Prostate gland (tissue), 2 donors: ENCODE results near the gene PCSK4. TPM values are rescaled to one million over a fixed set of nuclear protein-coding genes. Genes with fewer than 3 reads are reported as not detected.

Experiments
- DNase-seq: peaks from one replicate; pipeline ENCODE4 v3.0.0-alpha.2; 2019; ENCODE audit warnings: low spot score
- H3K27ac ChIP-seq, 2 donors: fragments of 200-600 bp; sonication (generic); 2 replicates each; pipeline ENCODE4 v1.5.1; 2017 to 2019
- H3K27me3 ChIP-seq: fragments of 200-600 bp; sonication (generic); replicated peaks from 2 replicates; pipeline ENCODE4 v1.5.1; 2019; ENCODE audit not compliant: insufficient read depth
- H3K36me3 ChIP-seq, 2 donors: fragments of 200-600 bp; sonication (generic); 1 replicate in 1 of 2; 2 replicates in 1 of 2; pipeline versions ENCODE4 v1.5.1 to v1.8.1; 2017 to 2019
- H3K4me1 ChIP-seq: fragments of 200-600 bp; sonication (generic); replicated peaks from 2 replicates; pipeline ENCODE4 v1.5.1; 2019
- H3K4me3 ChIP-seq, 2 donors: fragments of 200-600 bp; sonication (generic); 2 replicates each; pipeline ENCODE4 v1.5.1; 2017 to 2019
- H3K9me3 ChIP-seq: fragments of 200-600 bp; sonication (generic); 2 replicates; pipeline ENCODE4 v1.5.1; 2017
- CTCF ChIP-seq, 4 experiments: fragments of 200-600 bp in 2 of 4; fragments of 450-650 bp in 2 of 4; sonication (generic) in 2 of 4; IDR thresholded peaks; 1 replicate in 3 of 4; 2 replicates in 1 of 4; pipeline ENCODE4 v1.5.1; 2016 to 2019; ENCODE audit warnings: antibody characterized with exemption in 4 of 4, mild to moderate bottlenecking in 2 of 4, moderate library complexity in 2 of 4
- POLR2A ChIP-seq: fragments of 450-650 bp; IDR thresholded peaks from one replicate; pipeline ENCODE4 v1.6.1; 2016; ENCODE audit warnings: antibody characterized with exemption, mild to moderate bottlenecking
- POLR2AphosphoS5 ChIP-seq: sonication (generic); formaldehyde crosslinking; IDR thresholded peaks from one replicate; pipeline ENCODE4 v1.6.1; 2017; ENCODE audit warnings: antibody characterized with exemption
- WGBS: methylation state at CpG from one replicate; pipeline ENCODE4 v1.1.5; 2018; 5-methylcytosine and 5-hydroxymethylcytosine counted together
- intact Hi-C: fragments of 100-400 bp; cut with DNase I; formaldehyde crosslinking; loops from one replicate; pipeline ENCODE4 v1.14.2; 2022
- total RNA-seq, 2 donors: library from RNA; depleted of rRNA; stranded (reverse); fragments of >200 nt; gene quantifications; one replicate each; pipeline ENCODE4 v1.1.0, GENCODE V29; 2016

The PCSK4 gene
- total RNA-seq, 2 donors from 2014 or later, result 8.1 to 22.9 TPM

- Histone ChIP-seq H3K9me3 (no peaks in the 10 kb centered on the region), H3K27me3 (no peaks in the 10 kb centered on the region), H3K4me1 (no peaks in the 10 kb centered on the region), H3K27ac (no peak overlapping the region), H3K4me3 (no peak overlapping the region), H3K36me3 (peaks cover 6 to 32% of the 10 kb centered on the region in 2 donors)
- 82% methylated on average over 42 of the region's 47 CpGs for WGBS
- no peak for DNase-seq
- intact Hi-C loops, result no loop called here
- no peak for TF ChIP-seq POLR2A
- no peak for TF ChIP-seq CTCF (IDR thresholded peaks at IDR 0.05)
- TF ChIP-seq POLR2AphosphoS5, result no peak
These were observed 56.8 kb downstream of the PCSK4 start for GRCh38 chr19:1433119-1434039.

- H3K4me1 ChIP-seq, result no peaks in the 10 kb centered on the region
- peaks cover 6 to 32% of the 10 kb centered on the region in 2 donors for H3K36me3 ChIP-seq
- no peak overlapping the region for H3K4me3 ChIP-seq
- H3K27me3 ChIP-seq, result no peaks in the 10 kb centered on the region
- no peak for TF ChIP-seq POLR2AphosphoS5
- TF ChIP-seq POLR2A, result no peak
- no peak for TF ChIP-seq CTCF (IDR thresholded peaks at IDR 0.05)
- DNase-seq, result no peak
- no peaks in the 10 kb centered on the region for H3K9me3 ChIP-seq
- 89% methylated on average over 16 of the region's 16 CpGs for WGBS
- intact Hi-C loops, result no loop called here
- H3K27ac ChIP-seq, result no peak overlapping the region
These were observed 57.7 kb downstream of the PCSK4 start for GRCh38 chr19:1432507-1432887.

- Histone ChIP-seq H3K9me3 (no peaks in the 10 kb centered on the region), H3K27me3 (no peaks in the 10 kb centered on the region), H3K36me3 (peaks cover 6 to 32% of the 10 kb centered on the region in 2 donors), H3K4me1 (no peaks in the 10 kb centered on the region), H3K4me3 (no peak overlapping the region), H3K27ac (no peak overlapping the region)
- intact Hi-C loops, result no loop called here
- TF ChIP-seq POLR2AphosphoS5, result no peak
- TF ChIP-seq POLR2A, result no peak
- 84% methylated on average over 19 of the region's 24 CpGs for WGBS
- no peak for DNase-seq
These were observed 58.2 kb downstream of the PCSK4 start for GRCh38 chr19:1431759-1432506.

Other genes with a start within 250 kb of the PCSK4 start
- 100 to 1,000 TPM; 109 to 151 TPM for gene ATP5F1D, start 248.6 kb downstream of the PCSK4 start, total RNA-seq
- 10 to 100 TPM; 35.8 to 42.9 TPM for gene MIDN, start 241.8 kb downstream of the PCSK4 start, total RNA-seq
- 100 to 1,000 TPM; 753 to 863 TPM for gene CIRBP, start 221.0 kb downstream of the PCSK4 start, total RNA-seq
- gene FAM174C, start 214.8 kb downstream of the PCSK4 start, total RNA-seq, result 10 to 100 TPM; 95.1 to 98.7 TPM
- gene EFNA2, start 204.5 kb downstream of the PCSK4 start, total RNA-seq, result not detected
- gene NDUFS7, start 106.4 kb downstream of the PCSK4 start, total RNA-seq, result 100 to 1,000 TPM; 147 to 202 TPM
- gene GAMT, start 88.8 kb downstream of the PCSK4 start, total RNA-seq, result 100 to 1,000 TPM; 100 to 183 TPM
- gene DAZAP1, start 82.8 kb downstream of the PCSK4 start, total RNA-seq, result 10 to 100 TPM; 58.6 to 74.1 TPM
- gene RPS15, start 52.0 kb downstream of the PCSK4 start, total RNA-seq, result 1,000 to 10,000 TPM; 3,102 to 5,853 TPM
- 1 to 10 TPM in 1 of 2 donors, under 1 TPM in 1; 0.05 to 2.2 TPM for gene APC2, start 40.2 kb downstream of the PCSK4 start, total RNA-seq
- gene C19orf25, start 11.1 kb downstream of the PCSK4 start, total RNA-seq, result 10 to 100 TPM; 54.0 to 93.0 TPM
- 100 to 1,000 TPM in 1 of 2 donors, 10 to 100 TPM in 1; 61.9 to 349 TPM for gene REEP6, start 831 bp upstream of the PCSK4 start, total RNA-seq
- gene ADAMTSL5, start 22.7 kb upstream of the PCSK4 start, total RNA-seq, result 10 to 100 TPM in 1 of 2 donors, under 1 TPM in 1; 0.82 to 14.5 TPM
- 10 to 100 TPM in 1 of 2 donors, not detected in 1; 28.8 TPM for gene PLK5, start 33.7 kb upstream of the PCSK4 start, total RNA-seq
- gene MEX3D, start 78.0 kb upstream of the PCSK4 start, total RNA-seq, result 10 to 100 TPM; 60.6 to 87.0 TPM
- 100 to 1,000 TPM; 100 to 166 TPM for gene MBD3, start 102.5 kb upstream of the PCSK4 start, total RNA-seq
- 100 to 1,000 TPM in 1 of 2 donors, 10 to 100 TPM in 1; 87.1 to 108 TPM for gene UQCR11, start 115.1 kb upstream of the PCSK4 start, total RNA-seq
- gene TCF3, start 162.3 kb upstream of the PCSK4 start, total RNA-seq, result 100 to 1,000 TPM in 1 of 2 donors, 10 to 100 TPM in 1; 91.5 to 332 TPM